GM23338 (cell line): ENCODE data around the gene UPF1. TPM values are rescaled to one million over a fixed set of nuclear protein-coding genes. Genes with fewer than 3 reads are reported as not detected.

Source experiments
- ATAC-seq: fragments of 200-7000 bp; cut with Tn5 transposase; 3 replicates; pipeline ENCODE4 v1.9.1; 2020
- DNase-seq: peaks from one replicate; pipeline ENCODE4 v3.0.0-alpha.2; 2015; ENCODE audit warnings: low spot score
- H2AFZ ChIP-seq: fragments of 200-600 bp; sonication (generic); 2 replicates; pipeline ENCODE4 v1.8.0; 2016; ENCODE audit warnings: antibody characterized with exemption, mild to moderate bottlenecking, moderate library complexity
- H3F3A ChIP-seq: fragments of 200-600 bp; sonication (generic); replicated peaks from 2 replicates; pipeline ENCODE4 v1.8.0; 2017; ENCODE audit warnings: antibody characterized with exemption, mixed run types, low read depth
- H3K27ac ChIP-seq: fragments of 200-600 bp; sonication (generic); 2 replicates; pipeline ENCODE4 v1.6.1; 2016; ENCODE audit warnings: low read depth
- H3K27me3 ChIP-seq: fragments of 200-600 bp; sonication (generic); 2 replicates; pipeline ENCODE4 v1.8.0; 2016; ENCODE audit warnings: mild to moderate bottlenecking, mixed run types, moderate library complexity; ENCODE audit not compliant: insufficient read depth
- H3K36me3 ChIP-seq: fragments of 200-600 bp; sonication (generic); 2 replicates; pipeline ENCODE4 v1.8.0; 2016; ENCODE audit warnings: mild to moderate bottlenecking; ENCODE audit not compliant: insufficient read depth
- H3K4me1 ChIP-seq: fragments of 200-600 bp; sonication (generic); 2 replicates; pipeline ENCODE4 v1.8.0; 2016; ENCODE audit warnings: mild to moderate bottlenecking, moderate library complexity; ENCODE audit not compliant: insufficient read depth
- H3K4me2 ChIP-seq: fragments of 200-600 bp; sonication (generic); 2 replicates; pipeline ENCODE4 v1.7.1; 2017; ENCODE audit warnings: mixed run types
- H3K4me3 ChIP-seq: fragments of 200-600 bp; sonication (generic); 2 replicates; pipeline ENCODE4 v1.6.1; 2016; ENCODE audit warnings: mixed run types
- H3K79me2 ChIP-seq: fragments of 200-600 bp; sonication (generic); replicated peaks from 2 replicates; pipeline ENCODE4 v1.8.0; 2017; ENCODE audit warnings: mild to moderate bottlenecking; ENCODE audit not compliant: insufficient read depth
- H3K9me2 ChIP-seq: fragments of 200-600 bp; sonication (generic); 2 replicates; pipeline ENCODE4 v1.8.0; 2017; ENCODE audit not compliant: insufficient read depth
- H4K20me1 ChIP-seq: fragments of 200-600 bp; sonication (generic); replicated peaks from 2 replicates; pipeline ENCODE4 v1.8.0; 2017; ENCODE audit warnings: mild to moderate bottlenecking; ENCODE audit not compliant: insufficient read depth
- H3K27ac Mint-ChIP-seq: 2 replicates; pipeline ENCODE4 v1.8.0; 2020; ENCODE audit warnings: inconsistent platforms, mild to moderate bottlenecking, moderate library complexity, mixed read lengths
- H3K27me3 Mint-ChIP-seq: 3 replicates; pipeline ENCODE4 v1.8.0; 2022; ENCODE audit warnings: low read depth, mild to moderate bottlenecking, moderate library complexity, mixed read lengths, inconsistent platforms; ENCODE audit not compliant: insufficient read depth, poor library complexity
- H3K36me3 Mint-ChIP-seq: 3 replicates; pipeline ENCODE4 v1.8.0; 2021; ENCODE audit warnings: low read depth, mild to moderate bottlenecking, inconsistent platforms, moderate library complexity, mixed read lengths
- H3K4me1 Mint-ChIP-seq: 3 replicates; pipeline ENCODE4 v1.8.0; 2020; ENCODE audit warnings: mild to moderate bottlenecking, inconsistent platforms, mixed read lengths
- H3K4me3 Mint-ChIP-seq: 3 replicates; pipeline ENCODE4 v1.8.0; 2021; ENCODE audit warnings: moderate library complexity, mild to moderate bottlenecking, inconsistent platforms, mixed read lengths
- H3K9me3 Mint-ChIP-seq: 3 replicates; pipeline ENCODE4 v1.8.0; 2020; ENCODE audit warnings: moderate library complexity, mild to moderate bottlenecking, inconsistent platforms, mixed read lengths
- CTCF ChIP-seq, 2 experiments: fragments of 200-600 bp in 1 of 2; sonication (generic) in 1 of 2; conservative IDR thresholded peaks; 2 replicates each; pipeline versions ENCODE4 v1.5.1 to v1.6.1; 2016 to 2017; ENCODE audit warnings: antibody characterized with exemption in 2 of 2, low read depth in 2 of 2, mild to moderate bottlenecking in 2 of 2, moderate library complexity in 1 of 2
- ETS1 ChIP-seq: IDR thresholded peaks from 2 replicates; pipeline ENCODE4 v1.6.1; 2016; ENCODE audit warnings: antibody characterized with exemption
- EZH2 ChIP-seq: fragments of 200-600 bp; sonication (generic); IDR thresholded peaks from one replicate; pipeline ENCODE4 v1.8.0; 2017; ENCODE audit warnings: antibody characterized with exemption, mild to moderate bottlenecking, low read depth; ENCODE audit not compliant: unreplicated experiment
- JUNB ChIP-seq: IDR thresholded peaks from one replicate; pipeline ENCODE4 v1.6.1; 2016; ENCODE audit warnings: antibody characterized with exemption; ENCODE audit not compliant: unreplicated experiment
- POLR2AphosphoS5 ChIP-seq: IDR thresholded peaks from 2 replicates; pipeline ENCODE4 v1.6.1; 2016; ENCODE audit warnings: antibody characterized with exemption, low read depth
- STAT1 ChIP-seq: IDR thresholded peaks from one replicate; pipeline ENCODE4 v1.6.1; 2016; ENCODE audit warnings: antibody characterized with exemption; ENCODE audit not compliant: unreplicated experiment
- ZNF114 ChIP-seq: fragments of 250-450 bp; sonication (Bioruptor Pico); IDR thresholded peaks from 2 replicates; pipeline ENCODE4 v1.5.0; 2020; ENCODE audit warnings: mild to moderate bottlenecking, moderate library complexity
- ZNF331 ChIP-seq: fragments of 250-450 bp; sonication (Bioruptor Pico); IDR thresholded peaks from 2 replicates; pipeline ENCODE4 v1.5.0; 2020; ENCODE audit warnings: low read depth, mild to moderate bottlenecking, moderate library complexity
- ZNF462 ChIP-seq: fragments of 250-450 bp; sonication (Bioruptor Pico); IDR thresholded peaks from 2 replicates; pipeline ENCODE4 v1.5.0; 2020; ENCODE audit warnings: mild to moderate bottlenecking, moderate library complexity
- polyA plus RNA-seq: library from polyadenylated mRNA; unstranded; fragments of >200 nt; fragmentation: Nextera tagmentation; extraction: Ambion mirVana; gene quantifications from 2 replicates; pipeline ENCODE4 v1.2.1, GENCODE V29; 2016
- total RNA-seq: library from RNA; depleted of rRNA; stranded (reverse); fragments of >200 nt; shearing (Covaris generic); gene quantifications from 2 replicates; pipeline ENCODE4 v1.2.3, GENCODE V29; 2014

The UPF1 gene
- total and polyA plus RNA-seq, 2 experiments from 2014 or later = 13.8 to 138 TPM

- no peaks in the 10 kb centered on the region for H3K9me3 Mint-ChIP-seq
- no peaks in the 10 kb centered on the region for H3K9me2 ChIP-seq
- H3K4me3 Mint-ChIP-seq = no peak overlapping the region
- H2AFZ ChIP-seq = no peak overlapping the region
- H4K20me1 ChIP-seq = peaks cover 40% of the 10 kb centered on the region
- TF ChIP-seq POLR2AphosphoS5 = no peak
- no peak for TF ChIP-seq EZH2
- no peak for TF ChIP-seq ZNF331 (CRISPR knock-in tag)
- TF ChIP-seq ETS1 = no peak
- H3K4me2 ChIP-seq = no peak overlapping the region
- peaks cover 49% of the 10 kb centered on the region for H3K79me2 ChIP-seq
- H3K27ac Mint-ChIP-seq = peak overlapping the region; percentile 85; the same call in 1 of the 2 replicates
- no peaks in the 10 kb centered on the region for H3K4me1 ChIP-seq
- no peaks in the 10 kb centered on the region for H3K27me3 ChIP-seq
- H3F3A ChIP-seq = peaks cover 14% of the 10 kb centered on the region
- H3K4me1 Mint-ChIP-seq = peaks cover 6% of the 10 kb centered on the region
- no peak for DNase-seq
- H3K36me3 Mint-ChIP-seq = peaks cover 59% of the 10 kb centered on the region
- no peak overlapping the region for H3K4me3 ChIP-seq
- H3K27ac ChIP-seq = no peak overlapping the region
- peaks cover 3% of the 10 kb centered on the region for H3K27me3 Mint-ChIP-seq
- ATAC-seq = no peak
- H3K36me3 ChIP-seq = peaks cover 35% of the 10 kb centered on the region
Measured at GRCh38 chr19:18848878-18849661, 17.3 kb downstream of the UPF1 start.

GRCh38 chr19:18849838-18850400 is 18.2 kb downstream of the UPF1 start:
- H3F3A ChIP-seq = peaks cover 14% of the 10 kb centered on the region
- peaks cover 40% of the 10 kb centered on the region for H3K79me2 ChIP-seq
- peaks cover 66% of the 10 kb centered on the region for H3K36me3 Mint-ChIP-seq
- H3K27me3 Mint-ChIP-seq = peaks cover 3% of the 10 kb centered on the region
- ATAC-seq (no peak), DNase-seq (no peak)
- H3K9me2 ChIP-seq = no peaks in the 10 kb centered on the region
- H3K9me3 Mint-ChIP-seq = no peaks in the 10 kb centered on the region
- H3K4me1 ChIP-seq = no peaks in the 10 kb centered on the region
- no peak overlapping the region for H3K4me2 ChIP-seq
- no peak overlapping the region for H3K4me3 Mint-ChIP-seq
- H3K4me3 ChIP-seq = no peak overlapping the region
- H2AFZ ChIP-seq = no peak overlapping the region
- peaks cover 34% of the 10 kb centered on the region for H4K20me1 ChIP-seq
- H3K36me3 ChIP-seq = peaks cover 37% of the 10 kb centered on the region
- H3K27me3 ChIP-seq = no peaks in the 10 kb centered on the region
- no peak overlapping the region for H3K27ac ChIP-seq
- peak overlapping the region; percentile 32; the same call in 1 of the 2 replicates for H3K27ac Mint-ChIP-seq
- peaks cover 6% of the 10 kb centered on the region for H3K4me1 Mint-ChIP-seq
- TF ChIP-seq JUNB = no peak
- no peak for TF ChIP-seq ETS1
- TF ChIP-seq STAT1 = no peak
- TF ChIP-seq EZH2 = no peak
- TF ChIP-seq ZNF114 (CRISPR knock-in tag) = no peak
- TF ChIP-seq ZNF462 (CRISPR knock-in tag) = no peak
- no peak for TF ChIP-seq CTCF (conservative IDR thresholded peaks at IDR 0.05; ENCODE audit: low read depth in 2 of 2)
- TF ChIP-seq ZNF331 (CRISPR knock-in tag) = no peak
